Thyroid gland (tissue), 4 donors: ENCODE measurements around the gene FARS2. TPM values are rescaled to one million over a fixed set of nuclear protein-coding genes. Genes with fewer than 3 reads are reported as not detected.
A peak's percentile ranks its signal among the peaks of the same experiment; 100 is the strongest.

Experiments used
- DNase-seq, 2 donors: peaks; one replicate each; pipeline ENCODE4 v3.0.0-alpha.2; 2019
- H3K27ac ChIP-seq, 3 donors: fragments of 200-600 bp; sonication (generic); 1 replicate in 2 of 3; 2 replicates in 1 of 3; pipeline ENCODE4 v1.5.1; 2016 to 2019; ENCODE audit warnings: mild to moderate bottlenecking in 1 of 3, moderate library complexity in 1 of 3
- H3K27me3 ChIP-seq: fragments of 200-600 bp; sonication (generic); one replicate; pipeline ENCODE4 v1.5.1; 2019
- H3K36me3 ChIP-seq, 2 donors: fragments of 200-600 bp; sonication (generic); one replicate each; pipeline ENCODE4 v1.5.1; 2016 to 2019
- H3K4me1 ChIP-seq, 2 donors: fragments of 200-600 bp; sonication (generic); one replicate each; pipeline ENCODE4 v1.5.1; 2017 to 2019
- H3K4me3 ChIP-seq, 3 donors: fragments of 200-600 bp; sonication (generic); replicated peaks in 1 of 3; 1 replicate in 2 of 3; 2 replicates in 1 of 3; pipeline ENCODE4 v1.5.1; 2016; ENCODE audit warnings: mild to moderate bottlenecking in 1 of 3
- H3K9me3 ChIP-seq: fragments of 200-600 bp; sonication (generic); one replicate; pipeline ENCODE4 v1.5.1; 2017
- POLR2A ChIP-seq, 2 donors: fragments of 450-650 bp; IDR thresholded peaks; one replicate each; pipeline ENCODE4 v1.6.1; 2017; ENCODE audit warnings: antibody characterized with exemption in 2 of 2, mild to moderate bottlenecking in 2 of 2, moderate library complexity in 1 of 2
- WGBS, 2 donors: methylation state at CpG; one replicate each; pipeline ENCODE4 v1.1.5; 2017; 5-methylcytosine and 5-hydroxymethylcytosine counted together
- intact Hi-C: fragments of 100-400 bp; cut with DNase I; formaldehyde crosslinking; loops from one replicate; pipeline ENCODE4 v1.15.1; 2023
- total RNA-seq, 4 donors: library from RNA; depleted of rRNA; stranded (reverse); fragments of >200 nt; gene quantifications; one replicate each; pipeline ENCODE4 v1.2.3, GENCODE V29; 2016
- TF ChIP-seq, protein P1 (sequence below), 6 experiments: fragments of 200-600 bp in 3 of 6; fragments of 450-650 bp in 3 of 6; sonication (generic) in 3 of 6; IDR thresholded peaks; one replicate each; pipeline ENCODE4 v1.5.1; 2016 to 2019; ENCODE audit warnings: antibody characterized with exemption in 6 of 6, mild to moderate bottlenecking in 2 of 6, inconsistent platforms in 1 of 6, moderate library complexity in 1 of 6

Gene FARS2
- total RNA-seq, 4 donors from 2014 or later: 27.4 to 47.1 (median 34.2) TPM

DNA sequence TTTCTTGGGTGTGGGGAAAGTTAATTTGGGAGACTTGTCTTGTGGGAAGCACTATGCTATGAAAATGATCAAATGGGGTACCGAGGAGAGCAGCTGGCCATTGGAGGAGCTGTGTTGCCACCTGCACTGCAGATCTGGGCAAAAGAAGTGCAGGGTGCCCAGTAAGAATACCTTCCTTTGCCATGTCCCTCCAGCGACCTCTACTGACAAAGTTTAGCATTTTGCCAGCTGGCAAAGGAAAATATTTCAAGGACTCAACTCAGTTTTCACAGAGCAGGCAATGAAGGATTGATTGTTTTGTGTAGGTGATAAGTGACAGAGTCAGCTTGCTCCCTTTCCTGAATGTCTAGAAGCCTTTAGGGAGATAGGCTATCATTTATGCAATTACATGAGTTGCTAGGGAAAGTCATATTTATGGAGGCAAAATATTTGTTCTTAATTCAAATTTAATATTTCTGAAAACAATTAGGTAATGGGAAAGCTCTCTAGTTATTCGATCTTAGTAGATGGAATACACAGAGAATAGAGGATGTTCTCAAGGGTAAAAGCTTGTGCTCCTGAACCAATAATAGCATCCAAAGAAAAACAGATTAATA is 118.4 kb downstream of the FARS2 start:
- DNase-seq: no peak
- H3K27ac ChIP-seq: no peak overlapping the region
- H3K4me3 ChIP-seq: no peak overlapping the region
- intact Hi-C loops: loop anchor here (10.0 kb wide), 1 partner anchor 235 kb away; no protein-coding TSS in a partner anchor
- H3K36me3 ChIP-seq: no peaks in the 10 kb centered on the region
- H3K27me3 ChIP-seq: no peaks in the 10 kb centered on the region
- 59 to 69% methylated on average over 3 of the region's 3 CpGs for WGBS, 2 donors
- peaks cover 0 to 4% of the 10 kb centered on the region in 2 donors for H3K4me1 ChIP-seq
- TF ChIP-seq POLR2A (IDR thresholded peaks at IDR 0.05): no peak
- TF ChIP-seq, protein P1, sequence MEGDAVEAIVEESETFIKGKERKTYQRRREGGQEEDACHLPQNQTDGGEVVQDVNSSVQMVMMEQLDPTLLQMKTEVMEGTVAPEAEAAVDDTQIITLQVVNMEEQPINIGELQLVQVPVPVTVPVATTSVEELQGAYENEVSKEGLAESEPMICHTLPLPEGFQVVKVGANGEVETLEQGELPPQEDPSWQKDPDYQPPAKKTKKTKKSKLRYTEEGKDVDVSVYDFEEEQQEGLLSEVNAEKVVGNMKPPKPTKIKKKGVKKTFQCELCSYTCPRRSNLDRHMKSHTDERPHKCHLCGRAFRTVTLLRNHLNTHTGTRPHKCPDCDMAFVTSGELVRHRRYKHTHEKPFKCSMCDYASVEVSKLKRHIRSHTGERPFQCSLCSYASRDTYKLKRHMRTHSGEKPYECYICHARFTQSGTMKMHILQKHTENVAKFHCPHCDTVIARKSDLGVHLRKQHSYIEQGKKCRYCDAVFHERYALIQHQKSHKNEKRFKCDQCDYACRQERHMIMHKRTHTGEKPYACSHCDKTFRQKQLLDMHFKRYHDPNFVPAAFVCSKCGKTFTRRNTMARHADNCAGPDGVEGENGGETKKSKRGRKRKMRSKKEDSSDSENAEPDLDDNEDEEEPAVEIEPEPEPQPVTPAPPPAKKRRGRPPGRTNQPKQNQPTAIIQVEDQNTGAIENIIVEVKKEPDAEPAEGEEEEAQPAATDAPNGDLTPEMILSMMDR (IDR thresholded peaks at IDR 0.05): peak in 1 of 6 experiments; percentile 19
- no peaks in the 10 kb centered on the region for H3K9me3 ChIP-seq

DNA sequence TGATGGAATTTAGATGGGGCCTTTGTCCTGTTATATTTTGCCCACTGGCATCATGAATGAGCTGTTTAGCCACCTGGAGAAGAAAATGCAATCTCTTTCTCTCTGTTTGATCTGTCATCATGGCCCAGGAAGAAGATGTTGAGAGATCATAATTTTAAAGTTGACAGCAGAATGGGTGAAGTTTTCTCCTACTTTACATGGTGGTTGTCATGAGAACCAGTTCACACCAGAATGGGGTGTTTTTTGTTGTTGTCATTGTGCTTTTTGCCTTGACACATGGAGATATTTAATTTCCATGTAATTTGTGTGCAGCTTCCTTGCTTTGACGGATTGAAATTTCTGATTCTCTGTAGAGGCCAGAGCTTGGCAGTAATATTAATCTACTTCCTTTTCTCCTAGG is 122.5 kb downstream of the FARS2 start:
- intact Hi-C loops: loop anchor here (10.0 kb wide), 1 partner anchor 239 kb away; no protein-coding TSS in a partner anchor
- WGBS, 2 donors: 76 to 81% methylated on average over 1 of the region's 1 CpG
- TF ChIP-seq, protein P1 (IDR thresholded peaks at IDR 0.05): no peak
- TF ChIP-seq POLR2A (IDR thresholded peaks at IDR 0.05): no peak

DNA sequence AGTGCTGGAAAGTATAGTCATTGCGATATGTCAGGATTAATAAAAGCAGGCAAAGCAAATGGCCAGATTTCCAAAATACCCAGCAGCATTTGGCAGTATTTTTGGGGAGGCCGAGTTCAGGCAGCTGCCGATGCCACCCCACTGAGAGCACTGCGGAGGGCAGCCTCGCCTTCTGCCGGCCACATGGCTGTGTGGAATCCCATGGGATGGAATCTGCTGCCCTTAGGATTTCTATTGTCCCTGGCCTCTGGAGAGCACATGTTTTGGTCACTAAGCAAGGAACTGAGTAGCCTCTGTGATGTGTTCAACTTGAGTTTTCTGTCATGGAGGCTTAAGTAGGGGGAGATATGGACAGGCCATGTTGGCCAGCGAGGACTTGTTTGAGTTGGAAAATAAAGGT is 123.0 kb downstream of the FARS2 start:
- Histone ChIP-seq H3K27me3 (no peaks in the 10 kb centered on the region), H3K27ac (no peak overlapping the region), H3K36me3 (no peaks in the 10 kb centered on the region), H3K4me3 (no peak overlapping the region), H3K9me3 (no peaks in the 10 kb centered on the region), H3K4me1 (peaks cover 0 to 4% of the 10 kb centered on the region in 2 donors)
- WGBS, 2 donors: 85 to 93% methylated on average over 7 of the region's 7 CpGs
- TF ChIP-seq, protein P1 (IDR thresholded peaks at IDR 0.05): no peak
- TF ChIP-seq POLR2A (IDR thresholded peaks at IDR 0.05): no peak
- intact Hi-C loops: loop anchor here (10.0 kb wide), 1 partner anchor 239 kb away; no protein-coding TSS in a partner anchor
- DNase-seq: no peak

More for the DNA sequence above, 122.5 kb downstream of the FARS2 start:
- peaks cover 0 to 4% of the 10 kb centered on the region in 2 donors for H3K4me1 ChIP-seq
- H3K36me3 ChIP-seq: no peaks in the 10 kb centered on the region
- H3K27ac ChIP-seq: no peak overlapping the region
- H3K9me3 ChIP-seq: no peaks in the 10 kb centered on the region
- DNase-seq: no peak
- H3K27me3 ChIP-seq: no peaks in the 10 kb centered on the region
- H3K4me3 ChIP-seq: no peak overlapping the region

DNA sequence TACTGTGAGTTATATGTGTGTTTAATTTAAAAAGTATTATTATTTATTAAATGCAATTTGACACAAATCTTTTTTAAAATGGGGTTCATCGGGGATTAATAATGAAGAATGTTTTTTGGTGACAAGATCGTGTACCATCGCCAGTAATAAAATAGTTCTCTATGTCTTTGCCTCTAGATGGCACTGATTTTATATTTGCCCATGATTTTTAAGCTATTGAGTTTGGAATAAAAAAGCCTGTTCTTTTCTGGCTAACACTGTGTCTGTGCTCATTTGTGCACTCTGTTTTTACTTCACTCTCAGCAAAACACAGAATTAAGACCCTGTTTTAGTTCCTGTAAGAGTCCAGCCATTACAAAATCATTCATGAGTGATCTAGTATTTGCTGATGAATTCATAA is 127.0 kb downstream of the FARS2 start:
- H3K27me3 ChIP-seq: no peaks in the 10 kb centered on the region
- no peaks in the 10 kb centered on the region for H3K9me3 ChIP-seq
- 90 to 91% methylated on average over 3 of the region's 3 CpGs for WGBS, 2 donors
- no peak for DNase-seq
- intact Hi-C loops: loop anchor here (10.0 kb wide), 1 partner anchor 244 kb away; no protein-coding TSS in a partner anchor
- H3K36me3 ChIP-seq: no peaks in the 10 kb centered on the region
- H3K4me3 ChIP-seq: no peak overlapping the region
- H3K4me1 ChIP-seq: no peaks in the 10 kb centered on the region
- H3K27ac ChIP-seq: no peak overlapping the region
- no peak for TF ChIP-seq POLR2A (IDR thresholded peaks at IDR 0.05)
- TF ChIP-seq, protein P1 (IDR thresholded peaks at IDR 0.05): no peak

DNA sequence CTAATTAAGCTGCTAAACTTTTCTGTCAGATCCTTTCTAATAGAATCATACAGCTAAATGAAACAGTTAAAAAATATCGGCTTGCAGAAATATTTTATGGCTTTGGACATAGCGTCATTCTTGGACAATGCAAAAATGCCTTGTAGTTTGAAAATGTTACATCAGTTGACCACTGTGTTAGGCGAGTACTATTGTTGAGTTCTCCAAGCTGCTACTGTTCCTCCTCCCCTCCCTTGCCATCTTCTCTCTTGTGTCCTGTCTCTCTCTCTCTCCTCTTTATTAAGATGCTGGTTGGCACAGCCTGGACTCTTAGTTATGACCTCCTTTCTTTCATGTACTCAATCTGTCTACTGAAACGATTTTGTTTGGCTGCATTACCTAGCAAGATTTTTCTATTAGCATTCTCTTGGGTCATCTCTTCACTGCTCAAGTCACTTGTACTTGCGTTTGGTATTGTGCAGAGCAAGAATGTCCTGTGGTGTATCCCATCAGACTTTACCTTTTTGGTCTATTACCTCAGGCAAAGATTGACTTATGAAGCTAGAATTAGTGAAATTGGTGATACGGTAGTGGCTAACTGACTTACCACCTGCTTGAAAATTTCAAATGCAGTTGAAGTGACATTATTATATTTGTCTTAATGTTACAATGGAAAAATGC is 127.9 kb downstream of the FARS2 start:
- 72 to 81% methylated on average over 6 of the region's 6 CpGs for WGBS, 2 donors
- H3K4me1 ChIP-seq: no peaks in the 10 kb centered on the region
- no peak overlapping the region for H3K27ac ChIP-seq
- no peak for DNase-seq
- H3K27me3 ChIP-seq: no peaks in the 10 kb centered on the region
- H3K36me3 ChIP-seq: no peaks in the 10 kb centered on the region
- H3K9me3 ChIP-seq: no peaks in the 10 kb centered on the region
- TF ChIP-seq POLR2A (IDR thresholded peaks at IDR 0.05): no peak
- TF ChIP-seq, protein P1 (IDR thresholded peaks at IDR 0.05): no peak
- intact Hi-C loops: loop anchor here (10.0 kb wide), 1 partner anchor 244 kb away; no protein-coding TSS in a partner anchor
- H3K4me3 ChIP-seq: no peak overlapping the region
